C1 segment of cervical spinal cord (tissue), 14 donors: ENCODE measurements around the gene CDC34.
"Not testable (repeated sequence)": the region's sequence is repeated elsewhere in the genome, so short reads cannot be mapped to it uniquely, and the experiment has no call there.

Experiments used
- DNase-seq, 14 donors: peaks; one replicate each; lab custom pipeline; 2025; lab: John Stamatoyannopoulos, UW

Gene CDC34

GRCh38 chr19:572743-573518, 41.4 kb downstream of the CDC34 start:
- DNase-seq, result peak in 3 of 14 donors; percentile 43 to 52 (median 50)

GRCh38 chr19:573519-573825, 41.9 kb downstream of the CDC34 start:
- DNase-seq, result no peak

- peak in 3 of 14 donors; percentile 31 to 50 (median 41) for DNase-seq
Observed at GRCh38 chr19:574658-575526, 43.3 kb downstream of the CDC34 start.

- peak in 10 of 14 donors; percentile 15 to 48 (median 42) for DNase-seq
Observed at GRCh38 chr19:575527-576506, 44.3 kb downstream of the CDC34 start.

GRCh38 chr19:576768-577438, 45.3 kb downstream of the CDC34 start:
- no peak for DNase-seq

GRCh38 chr19:577439-578392, 46.2 kb downstream of the CDC34 start:
- DNase-seq, result no peak

GRCh38 chr19:579111-579841, 47.7 kb downstream of the CDC34 start:
- DNase-seq, result no peak

- peak in 1 of 14 donors; percentile 45 for DNase-seq
Observed at GRCh38 chr19:579842-580155, 48.2 kb downstream of the CDC34 start.

- DNase-seq, result no peak
Observed at GRCh38 chr19:580274-580835, 48.8 kb downstream of the CDC34 start.

- no peak for DNase-seq
Observed at GRCh38 chr19:581399-582111, 50.0 kb downstream of the CDC34 start.

- no peak for DNase-seq
Observed at GRCh38 chr19:582497-583197, 51.1 kb downstream of the CDC34 start.

GRCh38 chr19:583198-583967, 51.8 kb downstream of the CDC34 start:
- no peak for DNase-seq

- no peak for DNase-seq
Observed at GRCh38 chr19:583968-584239, 52.3 kb downstream of the CDC34 start.

- DNase-seq, result peak in 8 of 14 donors; percentile 11 to 56 (median 34)
Observed at GRCh38 chr19:584240-585001, 52.9 kb downstream of the CDC34 start.

- not testable (repeated sequence) for DNase-seq
Observed at GRCh38 chr19:585146-585545, 53.6 kb downstream of the CDC34 start.

- DNase-seq, result no peak
Observed at GRCh38 chr19:585551-586110, 54.1 kb downstream of the CDC34 start.
